HepG2 (cell line): ENCODE measurements around the gene PSMG4. TPM values are rescaled to one million over a fixed set of nuclear protein-coding genes. Genes with fewer than 3 reads are reported as not detected.

Source experiments
- BHLHE40 ChIP-seq: IDR thresholded peaks from 2 replicates; pipeline ENCODE4 v1.6.1; 2011; ENCODE audit warnings: low read length, improper control_type of control experiment
- CTCF ChIP-seq: sonication (generic); formaldehyde crosslinking; IDR thresholded peaks from 2 replicates; pipeline ENCODE4 v1.5.0; 2020; ENCODE audit warnings: mild to moderate bottlenecking, missing genetic modification reagents, moderate library complexity
- ELF3 ChIP-seq: IDR thresholded peaks from 2 replicates; pipeline ENCODE4 v1.6.1; 2016; ENCODE audit warnings: missing genetic modification reagents, missing compliant biosample characterization
- GLI4 ChIP-seq: sonication (generic); formaldehyde crosslinking; IDR thresholded peaks from 2 replicates; pipeline ENCODE4 v1.5.1; 2020; ENCODE audit warnings: missing genetic modification reagents, mild to moderate bottlenecking, moderate library complexity, borderline replicate concordance
- MAZ ChIP-seq, 2 experiments: sonication (generic) in 1 of 2; formaldehyde crosslinking in 1 of 2; IDR thresholded peaks; 2 replicates each; pipeline versions ENCODE4 v1.5.0 to v1.6.1; 2012 to 2020; ENCODE audit warnings: low read depth in 2 of 2, mild to moderate bottlenecking in 2 of 2, borderline replicate concordance in 1 of 2, improper control_type of control experiment in 1 of 2, low read length in 1 of 2, missing genetic modification reagents in 1 of 2, moderate library complexity in 1 of 2
- POLR2AphosphoS5 ChIP-seq: IDR thresholded peaks from 2 replicates; pipeline ENCODE4 v1.6.1; 2012; ENCODE audit warnings: low read depth, low read length
- SAP130 ChIP-seq: IDR thresholded peaks from 2 replicates; pipeline ENCODE4 v1.6.1; 2016; ENCODE audit warnings: low read depth
- SOX13 ChIP-seq, 3 experiments: fragments of 450-650 bp in 1 of 3; sonication (generic) in 1 of 3; formaldehyde crosslinking in 1 of 3; IDR thresholded peaks in 2 of 3; conservative IDR thresholded peaks in 1 of 3; 2 replicates each; pipeline versions ENCODE4 v1.5.0 to v1.6.1; 2016 to 2020; ENCODE audit warnings: antibody characterized with exemption in 1 of 3, mild to moderate bottlenecking in 1 of 3, missing compliant biosample characterization in 1 of 3, missing genetic modification reagents in 1 of 3, moderate library complexity in 1 of 3
- TOPORS ChIP-seq: sonication (generic); formaldehyde crosslinking; IDR thresholded peaks from 2 replicates; pipeline ENCODE4 v1.8.0; 2023; ENCODE audit warnings: mild to moderate bottlenecking, missing genetic modification reagents
- ZNF10 ChIP-seq: sonication (generic); formaldehyde crosslinking; IDR thresholded peaks from 2 replicates; pipeline ENCODE4 v1.4.0; 2020; ENCODE audit warnings: mild to moderate bottlenecking, low read depth, missing genetic modification reagents, borderline replicate concordance
- ZNF253 ChIP-seq: sonication (generic); formaldehyde crosslinking; IDR thresholded peaks from 2 replicates; pipeline ENCODE4 v1.8.0; 2022; ENCODE audit warnings: mild to moderate bottlenecking, missing genetic modification reagents, borderline replicate concordance
- ZNF34 ChIP-seq: sonication (generic); formaldehyde crosslinking; IDR thresholded peaks from 2 replicates; pipeline ENCODE4 v1.4.0; 2020; ENCODE audit warnings: mild to moderate bottlenecking, missing genetic modification reagents, borderline replicate concordance
- ZNF547 ChIP-seq: sonication (generic); formaldehyde crosslinking; IDR thresholded peaks from 2 replicates; pipeline ENCODE4 v1.5.1; 2020; ENCODE audit warnings: mild to moderate bottlenecking, missing genetic modification reagents
- ZNF607 ChIP-seq: sonication (generic); formaldehyde crosslinking; IDR thresholded peaks from 2 replicates; pipeline ENCODE4 v1.5.1; 2020; ENCODE audit warnings: missing genetic modification reagents, mild to moderate bottlenecking, borderline replicate concordance
- ZNF678 ChIP-seq: sonication (generic); formaldehyde crosslinking; IDR thresholded peaks from 2 replicates; pipeline ENCODE4 v1.4.0; 2020; ENCODE audit warnings: mild to moderate bottlenecking, missing genetic modification reagents
- ZNF687 ChIP-seq: sonication (generic); formaldehyde crosslinking; IDR thresholded peaks from 2 replicates; pipeline ENCODE4 v1.5.1; 2020; ENCODE audit warnings: mild to moderate bottlenecking, missing genetic modification reagents, moderate library complexity
- ZNF747 ChIP-seq: sonication (generic); formaldehyde crosslinking; IDR thresholded peaks from 2 replicates; pipeline ENCODE4 v1.8.1; 2023; ENCODE audit warnings: missing genetic modification reagents, mild to moderate bottlenecking, borderline replicate concordance
- ZNF749 ChIP-seq: sonication (generic); formaldehyde crosslinking; IDR thresholded peaks from 2 replicates; pipeline ENCODE4 v1.8.0; 2022; ENCODE audit warnings: mild to moderate bottlenecking, missing genetic modification reagents, moderate library complexity, borderline replicate concordance
- polyA plus RNA-seq, 8 experiments: library from polyadenylated mRNA; depleted of rRNA in 3 of 8; stranded (reverse) in 7 of 8; unstranded in 1 of 8; fragments of >200 nt; fragmentation: Illumina TruSeq in 4 of 8; extraction: Trizol in 4 of 8; gene quantifications; 2 replicates each; pipeline versions ENCODE4 v1.2.1 to v1.2.3, GENCODE V29; 2011 to 2016; ENCODE audit warnings: low read depth in 4 of 8, missing spikeins in 1 of 8, mixed read lengths in 1 of 8; ENCODE audit not compliant: insufficient read depth in 1 of 8
- total RNA-seq, 5 experiments: library from RNA; depleted of rRNA; stranded (reverse); fragments of >200 nt; fragmentation: Illumina TruSeq; extraction: Trizol; gene quantifications; 2 replicates each; pipeline ENCODE4 v1.2.3, GENCODE V29; 2016; ENCODE audit warnings: low read depth in 1 of 5
- TF ChIP-seq, protein P1 (sequence below): sonication (generic); formaldehyde crosslinking; conservative IDR thresholded peaks from 2 replicates; pipeline ENCODE4 v1.4.0; 2020; ENCODE audit warnings: missing genetic modification reagents

PSMG4 gene
- total and polyA plus RNA-seq, 2 of the 13 experiments (the other 11 are each of a cell fraction or from before 2014, with no cell fraction given): 28.5 to 32.8 TPM

DNA sequence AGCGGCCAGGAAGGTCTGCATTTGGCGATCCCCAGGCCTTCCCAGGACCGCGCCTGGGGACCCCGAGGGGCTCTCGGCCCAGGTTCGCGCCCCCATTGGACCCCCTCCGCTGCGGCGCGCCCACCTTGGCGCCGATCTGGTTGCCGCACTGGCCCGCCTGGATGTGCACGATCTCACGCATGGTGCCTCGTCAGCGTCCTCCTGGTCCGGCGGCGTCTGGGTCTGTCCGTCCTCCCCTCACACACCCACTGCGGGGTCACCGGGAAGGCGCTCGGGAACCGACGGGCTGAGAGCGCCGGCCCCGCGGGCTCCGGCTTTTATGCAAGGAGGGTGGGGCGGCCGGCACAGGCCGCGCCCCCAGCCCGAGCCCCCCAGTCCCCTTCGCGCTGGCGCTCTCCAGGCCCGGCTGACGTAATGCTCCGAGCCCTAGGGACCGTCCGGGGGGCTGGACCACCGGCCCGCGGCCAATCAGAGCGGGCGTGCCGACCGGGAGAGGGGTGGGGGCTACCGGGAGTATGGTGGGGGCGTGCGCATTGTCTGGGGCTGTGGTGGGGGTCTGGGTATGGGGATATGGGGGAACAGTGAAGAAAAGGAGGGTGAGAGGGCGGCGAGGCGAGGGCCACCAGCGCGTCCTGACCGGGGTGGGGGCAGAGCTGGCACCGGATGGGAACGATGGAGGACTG lies 31.2 kb upstream of the PSMG4 start, which contains the start of gene TUBB2B (continued):
- TF ChIP-seq ZNF34 (CRISPR knock-in tag) (0 out of 2 replicates have a peak, but pooled peaks have one; percentile 54), TOPORS (no peak), SOX13 (IDR thresholded peaks at IDR 0.05) (no peak), SOX13 (CRISPR knock-in tag; conservative IDR thresholded peaks at IDR 0.05 in 1 of 2, IDR thresholded peaks at IDR 0.05 in 1 of 2) (0 out of 4 replicates have a peak, but pooled peaks of 1 of the 2 experiments have one; percentile 10), ZNF10 (CRISPR knock-in tag) (no peak), ZNF687 (CRISPR knock-in tag) (peak; percentile 58; the same call in 1 of the 2 replicates), CTCF (CRISPR knock-in tag) (no peak), ZNF547 (no peak), ZNF253 (CRISPR knock-in tag) (peak; percentile 0; the same call in 1 of the 2 replicates), GLI4 (CRISPR knock-in tag) (0 out of 2 replicates have a peak, but pooled peaks have one; percentile 35), ZNF678 (CRISPR knock-in tag) (0 out of 2 replicates have a peak, but pooled peaks have one; percentile 39), POLR2AphosphoS5 (no peak; the same call in 1 of the 2 replicates), ZNF607 (CRISPR knock-in tag) (peak; percentile 75; the same call in 1 of the 2 replicates), MAZ (IDR thresholded peaks at IDR 0.05; ENCODE audit: borderline replicate concordance, low read depth, low read length) (no peak), MAZ (CRISPR knock-in tag; IDR thresholded peaks at IDR 0.05; ENCODE audit: low read depth) (peak; percentile 48; the same call in 1 of the 2 replicates), BHLHE40 (no peak), ELF3 (no peak), SAP130 (CRISPR knock-in tag) (no peak; the same call in 1 of the 2 replicates), ZNF747 (CRISPR knock-in tag) (no peak), ZNF749 (CRISPR knock-in tag) (0 out of 2 replicates have a peak, but pooled peaks have one; percentile 24)
- TF ChIP-seq, protein P1, sequence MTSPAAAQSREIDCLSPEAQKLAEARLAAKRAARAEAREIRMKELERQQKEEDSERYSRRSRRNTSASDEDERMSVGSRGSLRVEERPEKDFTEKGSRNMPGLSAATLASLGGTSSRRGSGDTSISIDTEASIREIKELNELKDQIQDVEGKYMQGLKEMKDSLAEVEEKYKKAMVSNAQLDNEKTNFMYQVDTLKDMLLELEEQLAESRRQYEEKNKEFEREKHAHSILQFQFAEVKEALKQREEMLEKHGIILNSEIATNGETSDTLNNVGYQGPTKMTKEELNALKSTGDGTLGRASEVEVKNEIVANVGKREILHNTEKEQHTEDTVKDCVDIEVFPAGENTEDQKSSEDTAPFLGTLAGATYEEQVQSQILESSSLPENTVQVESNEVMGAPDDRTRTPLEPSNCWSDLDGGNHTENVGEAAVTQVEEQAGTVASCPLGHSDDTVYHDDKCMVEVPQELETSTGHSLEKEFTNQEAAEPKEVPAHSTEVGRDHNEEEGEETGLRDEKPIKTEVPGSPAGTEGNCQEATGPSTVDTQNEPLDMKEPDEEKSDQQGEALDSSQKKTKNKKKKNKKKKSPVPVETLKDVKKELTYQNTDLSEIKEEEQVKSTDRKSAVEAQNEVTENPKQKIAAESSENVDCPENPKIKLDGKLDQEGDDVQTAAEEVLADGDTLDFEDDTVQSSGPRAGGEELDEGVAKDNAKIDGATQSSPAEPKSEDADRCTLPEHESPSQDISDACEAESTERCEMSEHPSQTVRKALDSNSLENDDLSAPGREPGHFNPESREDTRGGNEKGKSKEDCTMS (CRISPR knock-in tag): no peak
